Measurements from ENCODE around the gene MYO9B.

Gene MYO9B

DNA sequence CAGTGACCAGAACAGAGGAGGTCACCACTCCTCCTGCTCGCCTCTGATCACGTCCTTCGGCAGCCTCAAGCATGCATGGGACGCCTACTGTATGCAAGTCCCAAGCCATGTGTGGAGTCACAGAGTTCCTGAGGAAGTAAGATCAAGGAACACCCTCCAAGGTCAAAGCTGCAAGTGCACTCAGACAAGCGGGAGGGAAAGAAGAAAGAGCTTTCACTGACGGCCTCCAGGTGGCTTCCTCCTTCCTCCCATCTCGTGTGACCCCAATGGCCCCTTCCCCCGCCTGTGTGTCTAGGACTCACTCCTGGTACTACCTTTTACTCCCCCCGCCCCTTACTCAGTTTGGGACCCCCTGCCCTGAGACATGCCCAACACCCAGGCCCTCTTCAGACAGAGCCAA lies 6.4 kb upstream of the MYO9B start:
- Mint-ChIP-seq H3K36me3 (ENCODE audit: low read depth) (peaks cover 31% of the 10 kb centered on the region), H3K27me3 (ENCODE audit: low read depth) (no peaks in the 10 kb centered on the region), H3K4me3 (no peak overlapping the region), H3K4me1 (peaks cover 16% of the 10 kb centered on the region), H3K27ac (no peak overlapping the region), H3K9me3 (no peaks in the 10 kb centered on the region)
- TF ChIP-seq, protein P1, sequence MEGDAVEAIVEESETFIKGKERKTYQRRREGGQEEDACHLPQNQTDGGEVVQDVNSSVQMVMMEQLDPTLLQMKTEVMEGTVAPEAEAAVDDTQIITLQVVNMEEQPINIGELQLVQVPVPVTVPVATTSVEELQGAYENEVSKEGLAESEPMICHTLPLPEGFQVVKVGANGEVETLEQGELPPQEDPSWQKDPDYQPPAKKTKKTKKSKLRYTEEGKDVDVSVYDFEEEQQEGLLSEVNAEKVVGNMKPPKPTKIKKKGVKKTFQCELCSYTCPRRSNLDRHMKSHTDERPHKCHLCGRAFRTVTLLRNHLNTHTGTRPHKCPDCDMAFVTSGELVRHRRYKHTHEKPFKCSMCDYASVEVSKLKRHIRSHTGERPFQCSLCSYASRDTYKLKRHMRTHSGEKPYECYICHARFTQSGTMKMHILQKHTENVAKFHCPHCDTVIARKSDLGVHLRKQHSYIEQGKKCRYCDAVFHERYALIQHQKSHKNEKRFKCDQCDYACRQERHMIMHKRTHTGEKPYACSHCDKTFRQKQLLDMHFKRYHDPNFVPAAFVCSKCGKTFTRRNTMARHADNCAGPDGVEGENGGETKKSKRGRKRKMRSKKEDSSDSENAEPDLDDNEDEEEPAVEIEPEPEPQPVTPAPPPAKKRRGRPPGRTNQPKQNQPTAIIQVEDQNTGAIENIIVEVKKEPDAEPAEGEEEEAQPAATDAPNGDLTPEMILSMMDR (IDR thresholded peaks at IDR 0.05; ENCODE audit: unreplicated experiment in 3 of 3), result no peak

DNA sequence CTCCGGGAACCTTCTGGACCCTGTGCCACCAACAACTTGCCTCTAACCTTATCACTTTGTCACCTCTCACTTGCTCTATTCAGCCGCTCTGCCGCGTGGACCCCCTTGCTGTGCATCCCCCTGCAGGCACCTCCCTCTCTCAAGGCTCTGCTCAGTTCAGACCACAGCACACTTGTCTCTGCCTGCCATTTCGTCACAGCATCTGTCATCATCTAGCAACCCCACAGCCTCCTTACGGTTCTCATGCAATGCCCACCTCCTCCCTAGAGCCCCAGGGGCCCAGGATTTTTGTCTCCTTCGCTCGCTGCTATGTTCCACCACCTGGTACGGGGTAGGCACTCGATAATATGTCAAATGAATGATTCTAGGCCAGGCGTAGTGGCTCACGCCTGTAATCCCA lies 5.2 kb upstream of the MYO9B start:
- Mint-ChIP-seq H3K4me3 (no peak overlapping the region), H3K4me1 (peaks cover 24% of the 10 kb centered on the region), H3K27ac (peak overlapping the region in 1 of 3 experiments; percentile 26), H3K36me3 (ENCODE audit: low read depth) (peaks cover 19% of the 10 kb centered on the region), H3K27me3 (ENCODE audit: low read depth) (no peaks in the 10 kb centered on the region), H3K9me3 (no peaks in the 10 kb centered on the region)
- TF ChIP-seq, protein P1 (IDR thresholded peaks at IDR 0.05; ENCODE audit: unreplicated experiment in 3 of 3), result no peak

DNA sequence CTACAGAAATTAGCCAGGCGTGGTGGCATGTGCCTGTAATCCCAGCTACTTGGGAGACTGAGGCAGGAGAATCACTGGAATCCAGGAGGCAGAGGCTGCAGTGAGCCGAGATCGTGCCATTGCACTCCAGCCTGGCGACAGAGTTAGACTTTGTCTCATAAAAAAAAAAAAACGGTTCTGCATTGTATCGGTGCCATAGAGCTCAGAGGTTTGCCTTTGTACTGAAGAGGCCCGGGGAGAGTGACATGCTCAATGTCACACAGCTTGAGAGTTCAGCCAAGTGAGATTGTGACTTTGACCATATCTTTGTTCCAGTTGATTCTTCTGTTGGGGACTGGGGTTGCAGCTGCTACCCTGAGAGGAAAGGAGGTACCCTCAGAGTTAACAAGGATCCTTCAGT lies 4.7 kb upstream of the MYO9B start:
- H3K4me1 Mint-ChIP-seq, result peaks cover 24% of the 10 kb centered on the region
- peaks cover 19% of the 10 kb centered on the region for H3K36me3 Mint-ChIP-seq (ENCODE audit: low read depth)

DNA sequence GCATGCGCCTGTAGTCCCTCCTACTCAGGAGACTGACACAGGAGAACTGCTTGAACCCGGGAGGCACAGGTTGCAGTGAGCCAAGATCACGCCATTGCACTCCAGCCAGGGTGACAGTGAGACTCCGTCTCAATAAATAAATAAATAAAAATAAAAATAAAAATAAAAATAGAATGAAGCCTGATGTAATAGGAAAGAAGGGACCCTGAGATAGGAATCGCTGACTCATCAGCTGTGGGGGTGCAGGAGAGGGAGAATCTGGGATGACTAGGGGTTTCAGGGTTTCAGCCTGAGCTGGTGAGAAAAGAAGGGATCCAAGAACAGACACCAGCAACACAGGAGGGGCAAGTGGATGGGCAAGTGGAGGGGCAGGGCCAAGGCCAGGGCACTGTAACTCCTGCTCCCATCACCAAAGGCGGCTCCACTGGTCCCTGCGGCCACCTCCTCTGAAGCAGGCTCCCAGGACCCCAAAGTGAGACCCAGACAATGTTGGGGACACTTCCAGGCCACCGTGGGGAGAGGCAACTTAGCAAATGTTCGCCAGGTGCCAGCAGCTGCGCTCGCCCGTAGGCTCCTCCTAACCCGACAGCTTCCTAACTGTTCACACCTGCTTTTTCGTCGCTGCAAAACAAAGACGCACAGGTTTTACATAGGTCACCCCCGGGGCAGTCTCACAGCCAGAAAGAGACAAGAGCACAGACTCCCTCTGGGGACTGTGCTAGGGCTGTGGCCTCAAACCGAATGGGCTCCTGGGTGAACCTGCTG lies 1.5 kb upstream of the MYO9B start:
- Mint-ChIP-seq H3K36me3 (ENCODE audit: low read depth) (peaks cover 4% of the 10 kb centered on the region), H3K27me3 (ENCODE audit: low read depth) (peaks cover 3% of the 10 kb centered on the region), H3K9me3 (no peaks in the 10 kb centered on the region), H3K4me1 (peaks cover 29% of the 10 kb centered on the region), H3K27ac (peak overlapping the region; percentile 51 to 86 (median 85)), H3K4me3 (peak overlapping the region; percentile 91 to 99 (median 96))
- TF ChIP-seq, protein P1 (IDR thresholded peaks at IDR 0.05; ENCODE audit: unreplicated experiment in 3 of 3), result no peak

More for the DNA sequence above, 4.7 kb upstream of the MYO9B start:
- H3K27ac Mint-ChIP-seq, result no peak overlapping the region
- no peaks in the 10 kb centered on the region for H3K9me3 Mint-ChIP-seq
- TF ChIP-seq, protein P1 (IDR thresholded peaks at IDR 0.05; ENCODE audit: unreplicated experiment in 3 of 3), result no peak
- H3K27me3 Mint-ChIP-seq (ENCODE audit: low read depth), result no peaks in the 10 kb centered on the region
- H3K4me3 Mint-ChIP-seq, result no peak overlapping the region

DNA sequence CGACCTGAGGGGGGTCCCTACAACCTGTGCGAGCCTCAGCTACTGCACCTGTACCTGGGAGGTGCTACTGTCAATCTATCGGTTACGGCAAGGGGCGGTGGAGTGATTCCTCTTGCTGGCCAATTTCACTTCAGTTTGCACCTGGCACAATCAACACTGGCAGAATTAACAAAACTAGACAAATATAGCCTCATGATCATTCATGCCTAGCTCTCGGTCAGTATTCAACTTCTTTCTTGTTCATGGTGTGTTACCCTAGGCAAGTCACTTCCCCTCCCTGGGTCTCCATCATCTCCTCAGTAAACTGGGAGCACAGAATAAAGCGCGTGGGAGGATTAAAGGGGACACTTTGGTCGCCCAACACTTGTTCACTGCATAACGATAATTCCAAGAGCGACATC lies 943 bp upstream of the MYO9B start:
- H3K27me3 Mint-ChIP-seq (ENCODE audit: low read depth), result peaks cover 3% of the 10 kb centered on the region
- no peaks in the 10 kb centered on the region for H3K9me3 Mint-ChIP-seq
- H3K27ac Mint-ChIP-seq, result peak overlapping the region; percentile 83 to 86 (median 85)
- H3K36me3 Mint-ChIP-seq (ENCODE audit: low read depth), result peaks cover 4% of the 10 kb centered on the region
- TF ChIP-seq, protein P1 (IDR thresholded peaks at IDR 0.05; ENCODE audit: unreplicated experiment in 3 of 3), result no peak
- peaks cover 34% of the 10 kb centered on the region for H3K4me1 Mint-ChIP-seq
- H3K4me3 Mint-ChIP-seq, result peak overlapping the region; percentile 91 to 99 (median 96)

Measured in nephron (organoid).